GM12801 (cell line): Measurements from ENCODE around the gene PET100.

Experiments
- CTCF ChIP-seq: IDR thresholded peaks from one replicate; pipeline ENCODE4 v1.5.1; 2011; ENCODE audit warnings: control low read depth; ENCODE audit not compliant: insufficient read length; ENCODE audit errors: extremely low read depth

The PET100 gene

GRCh38 chr19:7654401-7654800, 24.8 kb downstream of the PET100 start:
- TF ChIP-seq CTCF: no peak

- TF ChIP-seq CTCF: no peak
Observed at GRCh38 chr19:7655581-7655980, 26.0 kb downstream of the PET100 start.

- TF ChIP-seq CTCF: no peak
Observed at GRCh38 chr19:7657131-7657751, 27.6 kb downstream of the PET100 start.

- no peak for TF ChIP-seq CTCF
Observed at GRCh38 chr19:7658219-7658686, 28.7 kb downstream of the PET100 start.

- TF ChIP-seq CTCF: no peak
Observed at GRCh38 chr19:7661744-7662538, 32.3 kb downstream of the PET100 start.

GRCh38 chr19:7662657-7663056, 33.1 kb downstream of the PET100 start:
- TF ChIP-seq CTCF: no peak

- no peak for TF ChIP-seq CTCF
Observed at GRCh38 chr19:7663706-7664105, 34.1 kb downstream of the PET100 start.
